ENCODE results near the gene AHCYL2.

AHCYL2 gene

GRCh38 chr7:129450295-129450694 is 225.5 kb downstream of the AHCYL2 start:
- H3K4me2 ChIP-seq (ENCODE audit: low read length) = no peak overlapping the region
- H3K36me3 ChIP-seq (ENCODE audit: control insufficient read depth, insufficient read depth, low read length) = no peaks in the 10 kb centered on the region
- no peak for TF ChIP-seq CTCF (IDR thresholded peaks at IDR 0.05)
- no peak overlapping the region for H3K4me3 ChIP-seq (ENCODE audit: low read depth, low read length)
- H3K79me2 ChIP-seq = no peaks in the 10 kb centered on the region
- H3K9ac ChIP-seq = no peak overlapping the region
- no peak overlapping the region for H3K27ac ChIP-seq
- H3K27me3 ChIP-seq (ENCODE audit: control insufficient read depth, insufficient read depth, low read length) = no peaks in the 10 kb centered on the region
- no peaks in the 10 kb centered on the region for H3K9me3 ChIP-seq (ENCODE audit: control insufficient read depth, low read length)
- H2AFZ ChIP-seq = no peak overlapping the region
- H3K4me1 ChIP-seq = no peaks in the 10 kb centered on the region

- Histone ChIP-seq H3K9me3 (ENCODE audit: control insufficient read depth, low read length) (no peaks in the 10 kb centered on the region), H3K4me2 (ENCODE audit: low read length) (no peak overlapping the region), H3K36me3 (ENCODE audit: control insufficient read depth, insufficient read depth, low read length) (no peaks in the 10 kb centered on the region), H3K4me3 (ENCODE audit: low read depth, low read length) (no peak overlapping the region), H3K79me2 (no peaks in the 10 kb centered on the region), H3K4me1 (no peaks in the 10 kb centered on the region), H3K27me3 (ENCODE audit: control insufficient read depth, insufficient read depth, low read length) (no peaks in the 10 kb centered on the region), H2AFZ (no peak overlapping the region), H3K27ac (no peak overlapping the region), H3K9ac (no peak overlapping the region)
- TF ChIP-seq CTCF (IDR thresholded peaks at IDR 0.05) = no peak
These were observed 227.9 kb downstream of the AHCYL2 start for GRCh38 chr7:129452589-129453231.

GRCh38 chr7:129453510-129454248 is 228.8 kb downstream of the AHCYL2 start:
- H3K27me3 ChIP-seq (ENCODE audit: control insufficient read depth, insufficient read depth, low read length) = no peaks in the 10 kb centered on the region
- no peak for TF ChIP-seq CTCF (IDR thresholded peaks at IDR 0.05)
- H3K36me3 ChIP-seq (ENCODE audit: control insufficient read depth, insufficient read depth, low read length) = no peaks in the 10 kb centered on the region
- no peak overlapping the region for H2AFZ ChIP-seq
- no peak overlapping the region for H3K27ac ChIP-seq
- H3K79me2 ChIP-seq = no peaks in the 10 kb centered on the region
- H3K4me1 ChIP-seq = no peaks in the 10 kb centered on the region
- no peak overlapping the region for H3K4me2 ChIP-seq (ENCODE audit: low read length)
- H3K9ac ChIP-seq = no peak overlapping the region
- no peak overlapping the region for H3K4me3 ChIP-seq (ENCODE audit: low read depth, low read length)
- H3K9me3 ChIP-seq (ENCODE audit: control insufficient read depth, low read length) = no peaks in the 10 kb centered on the region

GRCh38 chr7:129454249-129454551 is 229.4 kb downstream of the AHCYL2 start:
- Histone ChIP-seq H3K9me3 (ENCODE audit: control insufficient read depth, low read length) (no peaks in the 10 kb centered on the region), H3K4me1 (no peaks in the 10 kb centered on the region), H3K9ac (no peak overlapping the region), H3K36me3 (ENCODE audit: control insufficient read depth, insufficient read depth, low read length) (no peaks in the 10 kb centered on the region), H3K4me2 (ENCODE audit: low read length) (no peak overlapping the region), H3K27me3 (ENCODE audit: control insufficient read depth, insufficient read depth, low read length) (no peaks in the 10 kb centered on the region), H3K4me3 (ENCODE audit: low read depth, low read length) (no peak overlapping the region), H2AFZ (no peak overlapping the region), H3K27ac (no peak overlapping the region), H3K79me2 (no peaks in the 10 kb centered on the region)
- TF ChIP-seq CTCF (IDR thresholded peaks at IDR 0.05) = no peak

GRCh38 chr7:129456421-129456820 is 231.6 kb downstream of the AHCYL2 start:
- TF ChIP-seq CTCF (IDR thresholded peaks at IDR 0.05) = no peak
- no peak overlapping the region for H3K4me2 ChIP-seq (ENCODE audit: low read length)
- no peaks in the 10 kb centered on the region for H3K36me3 ChIP-seq (ENCODE audit: control insufficient read depth, insufficient read depth, low read length)

More at GRCh38 chr7:129456421-129456820, 231.6 kb downstream of the AHCYL2 start:
- Histone ChIP-seq H3K4me1 (no peaks in the 10 kb centered on the region), H3K9ac (no peak overlapping the region), H3K4me3 (ENCODE audit: low read depth, low read length) (no peak overlapping the region), H3K79me2 (no peaks in the 10 kb centered on the region), H3K27me3 (ENCODE audit: control insufficient read depth, insufficient read depth, low read length) (no peaks in the 10 kb centered on the region), H3K27ac (no peak overlapping the region), H2AFZ (no peak overlapping the region), H3K9me3 (ENCODE audit: control insufficient read depth, low read length) (no peaks in the 10 kb centered on the region)
